DMS 273 treated with DMSO at 0.1 percent for 48 hours (cell line): ENCODE results near the gene KCNA3.
"Not testable (repeated sequence)": the region's sequence is repeated elsewhere in the genome, so short reads cannot be mapped to it uniquely, and the experiment has no call there.

ENCODE experiments used
- DNase-seq: peaks from one replicate; lab custom pipeline; 2025; lab: John Stamatoyannopoulos, UW

The KCNA3 gene

DNA sequence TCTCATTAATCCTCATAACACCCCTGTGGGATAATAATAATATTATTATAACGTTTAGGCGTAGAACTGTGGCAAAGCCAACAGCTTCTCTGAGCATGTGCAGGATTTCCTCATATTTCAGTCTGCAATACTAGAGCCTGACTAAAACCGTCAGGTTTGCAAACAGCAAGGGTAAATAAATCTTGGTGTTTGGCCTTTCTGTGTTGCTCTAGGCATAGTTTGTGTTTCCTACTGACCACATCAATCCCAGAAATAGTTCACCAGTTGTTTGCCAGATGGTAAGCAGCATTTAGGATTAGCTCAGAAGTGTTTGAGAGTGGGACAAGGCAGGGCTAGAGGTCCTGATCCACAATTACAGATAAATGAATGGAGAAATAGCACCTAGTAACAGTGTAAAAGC, 2.8 kb upstream of the KCNA3 start:
- peak; percentile 70 for DNase-seq

DNA sequence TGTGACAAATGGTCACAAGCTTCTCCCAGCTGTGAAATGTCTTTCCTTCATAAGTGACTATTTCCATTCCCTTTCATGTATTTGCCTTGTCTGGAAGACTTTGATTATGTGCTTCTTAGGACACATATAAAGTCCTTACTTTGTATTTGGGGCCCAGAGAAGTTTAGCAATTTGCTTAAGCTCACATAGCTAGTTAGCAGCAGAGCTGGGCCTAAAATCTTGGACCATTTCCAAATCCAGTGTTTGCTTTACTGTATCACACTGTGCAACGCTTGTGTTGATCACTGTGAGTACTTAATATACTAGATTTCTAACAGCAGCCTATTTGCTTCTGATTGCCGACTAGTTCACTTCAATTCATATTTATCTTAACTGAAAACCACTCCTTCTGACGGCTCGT, 2.2 kb upstream of the KCNA3 start:
- no peak for DNase-seq

DNA sequence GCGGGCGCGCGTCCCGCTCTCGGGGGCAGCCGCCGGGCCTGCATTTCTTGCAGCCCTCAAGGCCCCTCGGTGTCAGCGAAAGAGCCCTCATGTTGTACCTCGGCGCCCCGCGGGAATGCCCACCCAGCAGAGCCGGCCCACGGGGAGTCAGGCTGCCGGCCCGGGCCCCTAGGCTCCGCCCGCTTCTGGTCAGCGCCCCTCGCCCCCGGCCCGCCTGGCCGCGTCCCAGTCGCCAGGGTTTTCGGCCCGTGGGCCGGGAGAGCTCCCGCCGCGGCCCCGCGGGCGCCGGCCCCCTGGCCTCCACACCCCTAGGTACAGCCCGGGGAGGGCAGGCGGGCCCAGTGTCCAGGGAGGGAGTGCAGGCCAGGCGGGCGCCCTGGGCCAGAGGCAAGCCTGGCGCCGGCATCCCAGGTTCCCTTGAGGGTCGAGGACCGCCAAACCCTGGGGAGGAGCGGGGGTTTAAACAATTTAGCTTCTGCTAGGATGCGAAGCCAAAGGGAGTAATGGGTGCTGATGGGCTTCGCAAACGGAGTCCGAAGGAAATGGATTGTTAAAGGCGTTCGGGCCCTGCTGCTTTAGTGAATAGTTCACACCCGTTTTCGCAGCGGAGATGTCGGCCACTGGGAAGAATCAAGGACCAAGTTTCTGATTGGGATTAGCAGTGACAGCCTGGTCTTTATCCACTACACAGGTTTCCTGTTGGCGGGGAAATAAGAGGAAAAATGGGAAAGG, 486 bp upstream of the KCNA3 start:
- no peak for DNase-seq

GRCh38 chr1:110673805-110674336, 869 bp downstream of the KCNA3 start:
- DNase-seq = no peak

GRCh38 chr1:110673197-110673701, 1.5 kb downstream of the KCNA3 start:
- no peak for DNase-seq

DNA sequence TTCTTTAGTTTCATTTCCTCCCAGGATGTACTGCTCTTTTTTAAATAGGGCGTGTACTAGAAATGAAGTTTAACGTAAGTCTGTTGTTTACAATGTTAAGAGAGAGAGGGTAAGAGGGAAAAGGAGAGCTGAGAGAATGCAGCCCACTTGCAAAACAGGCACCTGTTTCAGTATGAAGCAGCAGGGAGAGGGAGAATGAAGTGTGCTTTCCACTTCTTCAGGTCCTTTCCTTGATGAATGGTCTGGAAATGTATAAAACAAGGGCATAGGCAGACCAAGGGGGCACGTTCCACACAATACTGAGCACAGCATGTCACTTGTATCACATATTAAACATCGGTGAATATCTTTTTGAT, 2.0 kb downstream of the KCNA3 start:
- DNase-seq = no peak

DNA sequence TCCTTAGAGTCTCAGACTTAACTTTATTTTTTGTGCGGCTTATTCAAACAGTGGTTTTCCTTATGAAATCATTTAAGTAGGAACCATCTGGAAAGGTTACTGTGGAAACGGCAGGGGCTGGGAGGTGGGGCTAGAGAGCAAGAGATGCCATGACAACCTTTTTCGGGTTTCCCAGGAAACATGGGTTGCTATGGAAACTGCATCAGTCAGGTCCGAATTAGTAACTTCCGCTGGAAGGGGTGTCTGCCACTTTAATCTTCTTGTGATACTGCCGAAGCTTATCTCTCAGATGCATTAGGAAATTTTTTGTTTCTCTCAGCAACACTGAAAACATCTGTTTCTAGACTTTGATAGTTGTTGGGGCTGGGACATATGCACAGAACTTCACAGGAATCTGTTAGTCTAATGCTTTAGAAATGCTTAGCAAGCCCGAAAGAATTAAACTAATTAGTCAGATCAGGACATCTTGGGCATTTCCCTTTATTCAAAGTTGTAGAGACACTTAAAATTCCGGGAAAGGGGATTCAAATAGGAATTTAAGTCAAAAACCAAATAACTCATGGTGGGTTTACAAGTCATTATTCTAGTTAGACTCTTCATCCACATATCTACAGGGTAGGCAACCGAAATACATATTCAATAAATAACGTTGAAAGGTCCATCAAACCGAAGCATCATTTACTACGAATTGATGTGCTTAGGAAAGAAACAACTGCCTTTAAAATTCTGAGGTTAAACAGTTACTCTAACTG, 2.6 kb downstream of the KCNA3 start:
- DNase-seq = peak; percentile 57

- DNase-seq = no peak
Measured at GRCh38 chr1:110671361-110671760, 3.4 kb downstream of the KCNA3 start.

- DNase-seq = no peak
Measured at GRCh38 chr1:110668549-110668948, 6.2 kb downstream of the KCNA3 start.

- DNase-seq = no peak
Measured at GRCh38 chr1:110667776-110668175, 7.0 kb downstream of the KCNA3 start.

GRCh38 chr1:110663241-110663640, 11.5 kb downstream of the KCNA3 start:
- no peak for DNase-seq

GRCh38 chr1:110659559-110659958, 15.2 kb downstream of the KCNA3 start:
- not testable (repeated sequence) for DNase-seq

DNA sequence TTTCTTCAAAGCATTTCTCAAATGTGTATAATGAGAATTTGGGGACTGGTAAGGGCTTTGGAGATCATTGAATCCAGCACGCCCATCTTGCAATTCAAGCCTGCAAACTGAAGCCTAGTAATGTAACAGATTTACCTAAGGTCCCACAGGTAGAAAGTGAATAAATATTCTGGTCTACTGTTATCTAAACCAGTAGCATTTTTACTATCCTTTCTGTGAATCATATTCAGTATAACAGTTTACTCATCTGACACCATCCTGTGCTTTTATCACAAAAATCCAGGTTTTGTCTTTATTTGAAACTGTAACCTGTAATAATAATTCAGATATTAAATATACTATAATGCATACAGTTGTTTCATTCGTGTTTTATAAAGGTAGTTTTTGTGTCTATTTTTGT, 17.4 kb downstream of the KCNA3 start:
- DNase-seq = no peak

DNA sequence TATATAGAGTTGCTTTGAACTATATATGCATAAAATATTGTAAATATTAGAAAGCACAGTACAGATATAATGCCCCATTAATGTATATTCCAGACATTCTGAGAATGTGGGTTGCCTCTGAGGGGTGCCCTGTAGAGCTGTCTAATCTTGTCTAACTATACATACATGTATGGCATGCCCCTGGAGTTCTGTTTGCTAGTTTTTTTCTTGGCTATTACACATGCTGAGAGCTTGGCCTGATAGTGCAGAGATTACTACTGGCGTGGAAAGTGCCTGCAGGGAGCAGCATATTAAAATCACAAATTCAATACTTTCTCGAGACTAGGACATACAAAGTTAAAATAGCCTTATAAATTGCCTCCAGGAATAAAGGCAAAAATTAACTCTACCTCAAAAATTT, 24.1 kb downstream of the KCNA3 start:
- no peak for DNase-seq

- DNase-seq = no peak
Measured at GRCh38 chr1:110648417-110648816, 26.3 kb downstream of the KCNA3 start.

DNA sequence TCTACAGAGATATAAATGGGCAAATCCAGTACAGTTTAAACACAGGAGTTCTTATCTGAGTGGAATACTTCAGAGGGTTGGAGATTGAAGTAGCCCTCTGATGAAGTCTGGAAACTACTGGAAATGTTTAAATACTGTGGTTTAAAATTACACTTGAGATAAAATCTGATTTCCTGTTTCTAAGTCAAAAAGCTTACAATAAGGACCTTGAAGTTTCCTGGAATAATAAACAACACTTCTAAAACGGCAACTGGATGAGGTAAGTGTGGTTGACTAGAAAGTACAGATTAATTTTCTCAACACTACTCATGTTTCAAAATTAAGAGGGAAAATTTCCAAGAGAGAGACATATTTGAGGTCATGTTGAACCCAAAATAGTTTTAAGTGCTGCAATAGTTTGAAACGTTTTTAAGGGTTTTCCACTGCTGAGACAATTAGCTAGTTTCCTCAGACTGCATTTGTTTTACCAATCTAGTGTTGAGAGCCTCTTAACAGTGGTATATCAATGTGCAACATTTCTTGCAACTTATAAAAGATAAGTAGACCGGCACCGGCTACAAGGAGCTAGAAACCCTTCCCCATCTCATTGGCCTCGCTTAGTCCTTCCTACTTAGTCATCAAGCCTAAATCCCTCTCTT, 27.4 kb downstream of the KCNA3 start:
- no peak for DNase-seq

DNA sequence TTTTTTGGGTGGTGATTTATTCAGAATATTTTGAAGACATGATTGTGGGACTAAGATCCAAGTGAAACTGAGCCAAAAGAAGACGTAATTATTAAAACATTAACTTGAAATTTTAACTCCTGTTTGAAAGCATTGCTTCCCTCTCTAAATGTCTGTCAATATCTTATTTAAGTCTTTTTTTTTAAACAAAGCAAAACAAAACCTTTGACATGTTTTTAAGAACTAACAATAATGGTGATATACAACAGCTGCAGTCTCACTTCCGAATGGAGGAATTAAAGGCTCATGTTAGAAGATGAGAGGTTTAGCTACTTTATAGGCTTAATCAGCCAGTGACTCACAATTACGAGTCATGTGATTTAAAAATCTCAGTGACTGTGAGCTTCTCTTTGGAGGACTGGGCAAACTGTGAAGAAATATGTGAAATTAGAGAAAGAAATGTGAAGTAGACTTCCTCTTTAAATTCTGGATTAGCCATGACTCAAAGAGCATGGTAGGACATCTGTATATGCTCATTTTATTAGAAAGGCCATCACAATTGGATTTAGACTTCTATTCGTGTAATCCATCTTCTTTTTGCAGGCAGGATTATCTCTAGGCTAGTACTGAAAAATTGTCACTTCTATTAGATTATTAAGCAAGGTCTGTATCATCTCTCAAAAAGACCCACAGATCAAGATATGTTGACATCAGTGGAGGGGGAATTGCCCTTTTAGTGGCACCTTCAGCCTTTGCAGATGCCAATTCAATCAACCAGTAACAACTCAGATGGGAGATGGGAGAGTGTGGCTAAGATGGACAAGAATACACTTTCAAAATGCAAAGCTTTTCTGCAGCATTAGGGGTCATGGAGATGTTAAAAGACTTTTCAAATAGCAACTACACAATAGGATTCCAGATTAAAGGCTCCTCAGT, 28.7 kb downstream of the KCNA3 start:
- no peak for DNase-seq

DNA sequence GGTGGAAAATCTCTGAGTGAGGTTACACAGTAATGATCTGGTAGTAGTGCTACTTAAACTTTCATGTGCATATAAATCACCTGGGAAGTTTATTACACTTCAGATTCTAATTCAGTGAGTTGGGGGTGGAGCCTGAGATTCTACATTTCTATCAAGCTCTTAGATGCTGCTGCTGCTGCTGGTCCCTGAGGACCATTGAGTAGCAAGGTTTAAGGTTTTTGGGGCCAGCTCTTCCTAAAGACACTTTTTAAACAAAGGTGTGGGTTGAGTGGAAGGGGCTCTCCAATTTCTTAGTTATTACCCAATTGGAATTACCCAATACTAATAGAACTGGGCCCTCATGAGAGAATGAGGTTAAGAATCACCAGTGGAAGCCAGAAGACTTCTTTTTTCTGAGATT, 29.5 kb downstream of the KCNA3 start:
- no peak for DNase-seq

- no peak for DNase-seq
Measured at GRCh38 chr1:110643879-110644472, 30.8 kb downstream of the KCNA3 start.

DNA sequence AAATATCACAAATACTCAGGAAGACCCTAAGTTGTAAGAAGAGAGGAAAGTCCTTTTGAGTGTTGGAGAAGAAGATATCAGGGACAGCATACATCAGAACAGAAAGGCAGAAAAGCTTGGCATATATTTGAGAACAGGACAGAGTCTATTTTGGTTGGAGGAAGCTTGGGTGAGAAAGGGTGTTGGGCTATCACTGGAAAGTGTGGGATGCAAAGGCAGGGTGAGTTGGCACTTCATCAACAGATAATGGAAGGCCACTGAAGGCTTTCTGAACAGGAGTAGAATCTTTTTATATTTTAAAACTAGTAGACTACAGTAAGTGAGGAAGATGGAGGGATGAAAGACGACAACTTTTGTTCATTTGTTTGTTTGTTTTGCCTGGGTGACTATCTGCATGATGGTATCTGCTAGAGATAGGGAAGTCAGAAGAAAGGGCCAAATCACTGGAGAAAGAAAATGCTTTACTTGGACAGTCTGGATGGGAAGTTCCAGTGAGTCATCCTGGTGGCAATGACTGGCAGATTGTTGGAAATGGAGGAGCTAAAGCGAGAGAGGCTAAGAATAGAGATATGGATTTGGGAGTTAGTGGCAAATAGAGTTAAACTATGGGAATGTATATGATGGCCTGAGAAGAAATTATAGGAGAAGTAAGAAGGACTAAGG, 34.9 kb downstream of the KCNA3 start:
- no peak for DNase-seq

- no peak for DNase-seq
Measured at GRCh38 chr1:110638556-110638955, 36.2 kb downstream of the KCNA3 start.
